ENCODE data around the gene BSPRY. TPM values are rescaled to one million over a fixed set of nuclear protein-coding genes. Genes with fewer than 3 reads are reported as not detected.
"Not testable (repeated sequence)": the region's sequence is repeated elsewhere in the genome, so short reads cannot be mapped to it uniquely, and the experiment has no call there.

Gene BSPRY
- total RNA-seq, 1 experiment from 2014 or later = 14.5 TPM

GRCh38 chr9:113406873-113407511 lies 57.7 kb downstream of the BSPRY start:
- not testable (repeated sequence) for H3K9me3 Mint-ChIP-seq (ENCODE audit: low read depth, unreplicated experiment); BruUV-seq (replicated peaks); H3K4me3 Mint-ChIP-seq (ENCODE audit: low read depth, unreplicated experiment); H3K27me3 Mint-ChIP-seq (ENCODE audit: unreplicated experiment); H3K27ac Mint-ChIP-seq (ENCODE audit: unreplicated experiment)
- peak; percentile 57 for DNase-seq
- TF ChIP-seq CTCF (IDR thresholded peaks at IDR 0.05; ENCODE audit: unreplicated experiment) = peak; percentile 68
- Mint-ChIP-seq H3K36me3 (ENCODE audit: insufficient read depth, unreplicated experiment) (peaks cover 31% of the 10 kb centered on the region), H3K4me1 (ENCODE audit: low read depth, unreplicated experiment) (peaks cover 10% of the 10 kb centered on the region)
- intact Hi-C loops (cut with micrococcal nuclease; ENCODE audit: unreplicated experiment) = loop anchor here (1.0 kb wide), 2 partner anchors 98 to 133 kb away; no protein-coding TSS in a partner anchor
- CTCF ChIA-PET = interaction anchor here (0.6 kb wide), 1 partner anchor 111 kb away, joined by 4 read pairs; no protein-coding TSS in a partner anchor

GRCh38 chr9:113409481-113409880 lies 60.1 kb downstream of the BSPRY start:
- CTCF ChIA-PET = interaction anchor here (1.0 to 1.3 kb wide), 3 partner anchors 9 to 248 kb away, joined by 3 to 8 read pairs (median 3); partner anchors contain the start of gene ALAD
- no peak for TF ChIP-seq CTCF (IDR thresholded peaks at IDR 0.05; ENCODE audit: unreplicated experiment)
- no peak for DNase-seq
- peaks cover 31% of the 10 kb centered on the region for H3K36me3 Mint-ChIP-seq (ENCODE audit: insufficient read depth, unreplicated experiment)
- no peaks in the 10 kb centered on the region for H3K9me3 Mint-ChIP-seq (ENCODE audit: low read depth, unreplicated experiment)
- H3K4me1 Mint-ChIP-seq (ENCODE audit: low read depth, unreplicated experiment) = peaks cover 9% of the 10 kb centered on the region
- no peak overlapping the region for H3K27ac Mint-ChIP-seq (ENCODE audit: unreplicated experiment)
- intact Hi-C loops (cut with micrococcal nuclease; ENCODE audit: unreplicated experiment) = no loop called here
- no peaks in the 10 kb centered on the region for H3K27me3 Mint-ChIP-seq (ENCODE audit: unreplicated experiment)
- TSS peak; percentile 66 for BruUV-seq (replicated peaks)
- peak overlapping the region; percentile 95 for H3K4me3 Mint-ChIP-seq (ENCODE audit: low read depth, unreplicated experiment)

GRCh38 chr9:113409883-113410206 lies 60.5 kb downstream of the BSPRY start:
- TF ChIP-seq CTCF (IDR thresholded peaks at IDR 0.05; ENCODE audit: unreplicated experiment) = no peak
- Mint-ChIP-seq H3K36me3 (ENCODE audit: insufficient read depth, unreplicated experiment) (peaks cover 31% of the 10 kb centered on the region), H3K27ac (ENCODE audit: unreplicated experiment) (peak overlapping the region; percentile 97), H3K27me3 (ENCODE audit: unreplicated experiment) (no peaks in the 10 kb centered on the region), H3K4me3 (ENCODE audit: low read depth, unreplicated experiment) (peak overlapping the region; percentile 95), H3K9me3 (ENCODE audit: low read depth, unreplicated experiment) (no peaks in the 10 kb centered on the region), H3K4me1 (ENCODE audit: low read depth, unreplicated experiment) (peaks cover 9% of the 10 kb centered on the region)
- intact Hi-C loops (cut with micrococcal nuclease; ENCODE audit: unreplicated experiment) = no loop called here
- DNase-seq = no peak
- CTCF ChIA-PET = interaction anchor here (0.7 to 1.3 kb wide), 4 partner anchors 9 to 248 kb away, joined by 3 to 8 read pairs (median 3); partner anchors contain the start of gene ALAD
- BruUV-seq (replicated peaks) = no TSS peak

GRCh38 chr9:113410207-113410864 lies 61.0 kb downstream of the BSPRY start, which contains the start of the genes C9orf43 and POLE3:
TSS of gene C9orf43 (plus strand) at chr9:113410747. CDS start at chr9:113413494, 2,747 bp downstream.
TSS of gene POLE3 (minus strand) at chr9:113410675. CDS start at chr9:113410293, 382 bp downstream.
- H3K27ac Mint-ChIP-seq (ENCODE audit: unreplicated experiment) = peak within 1 kb of the TSS; percentile 97
- peaks cover 31% of the 10 kb centered on the region for H3K36me3 Mint-ChIP-seq (ENCODE audit: insufficient read depth, unreplicated experiment)
- intact Hi-C loops (cut with micrococcal nuclease; ENCODE audit: unreplicated experiment) = no loop called here
- CTCF ChIA-PET = interaction anchor here (0.7 to 1.3 kb wide), 5 partner anchors 9 to 248 kb away, joined by 3 to 8 read pairs (median 3); partner anchors contain the start of gene ALAD
- no peak for TF ChIP-seq CTCF (IDR thresholded peaks at IDR 0.05; ENCODE audit: unreplicated experiment)
- peak within 1 kb of the TSS; percentile 95 for H3K4me3 Mint-ChIP-seq (ENCODE audit: low read depth, unreplicated experiment)
- no peaks in the 10 kb centered on the region for H3K9me3 Mint-ChIP-seq (ENCODE audit: low read depth, unreplicated experiment)
- DNase-seq = peak; percentile 89
- BruUV-seq (replicated peaks) = no TSS peak
- peaks cover 9% of the 10 kb centered on the region for H3K4me1 Mint-ChIP-seq (ENCODE audit: low read depth, unreplicated experiment)
- H3K27me3 Mint-ChIP-seq (ENCODE audit: unreplicated experiment) = no peaks in the 10 kb centered on the region

Data from Calu3 (cell line).